Measurements from ENCODE around the gene U2SURP.

- TF ChIP-seq POLR2A (IDR thresholded peaks at IDR 0.05; ENCODE audit: low read length) (no peak), GATA1 (IDR thresholded peaks at IDR 0.05; ENCODE audit: low read depth, low read length) (no peak)
Observed at GRCh38 chr3:143090486-143090885, 89.1 kb downstream of the U2SURP start.

Measured in erythroblast (primary cell).